Liver (tissue), 3 donors: ENCODE results near the gene DYSF.

Experiments
- ATF3 ChIP-seq: IDR thresholded peaks from 2 replicates; pipeline ENCODE4 v1.6.1; 2016; ENCODE audit warnings: antibody characterized with exemption
- CTCF ChIP-seq: fragments of 150-350 bp; IDR thresholded peaks from 2 replicates; pipeline ENCODE4 v1.5.1; 2017; ENCODE audit warnings: improper control_type of control experiment, low read depth, low read length; ENCODE audit not compliant: missing input control
- MAX ChIP-seq: IDR thresholded peaks from 2 replicates; pipeline ENCODE4 v1.6.1; 2016; ENCODE audit warnings: antibody characterized with exemption
- RAD21 ChIP-seq, 2 donors: IDR thresholded peaks; 2 replicates each; pipeline ENCODE4 v1.6.1; 2016; ENCODE audit warnings: antibody characterized with exemption in 2 of 2, mild to moderate bottlenecking in 2 of 2
- REST ChIP-seq: IDR thresholded peaks from 2 replicates; pipeline ENCODE4 v1.6.1; 2016; ENCODE audit warnings: antibody characterized with exemption, mild to moderate bottlenecking
- TAF1 ChIP-seq: conservative IDR thresholded peaks from 2 replicates; pipeline ENCODE4 v1.6.1; 2016; ENCODE audit warnings: antibody characterized with exemption, mild to moderate bottlenecking
- YY1 ChIP-seq: IDR thresholded peaks from 2 replicates; pipeline ENCODE4 v1.6.1; 2016; ENCODE audit warnings: antibody characterized with exemption, mild to moderate bottlenecking
- donor health status: healthy.
- donor health status: healthy.

- TF ChIP-seq MAX: no peak
- TF ChIP-seq RAD21 (IDR thresholded peaks at IDR 0.05): no peak
- no peak for TF ChIP-seq YY1
- no peak for TF ChIP-seq CTCF
- TF ChIP-seq TAF1: no peak
- no peak for TF ChIP-seq ATF3
- TF ChIP-seq REST: no peak
Observed at GRCh38 chr2:71721669-71722068, 268.3 kb downstream of the DYSF start.
